Measurements from ENCODE around the gene IGF2R.
"Not testable (repeated sequence)": the region's sequence is repeated elsewhere in the genome, so short reads cannot be mapped to it uniquely, and the experiment has no call there.

The IGF2R gene

GRCh38 chr6:160137130-160137988 lies 168.5 kb downstream of the IGF2R start:
- Histone ChIP-seq H3K9me3 (ENCODE audit: control insufficient read depth in 5 of 5, low read length in 5 of 5) (no peaks in the 10 kb centered on the region), H3K4me1 (ENCODE audit: control insufficient read depth in 5 of 5, insufficient read depth in 5 of 5, low read length in 5 of 5) (peaks cover 0 to 4% (median 0%) of the 10 kb centered on the region in 5 donors), H3K9ac (ENCODE audit: low read length in 5 of 5) (no peak overlapping the region), H3K4me3 (ENCODE audit: low read depth in 1 of 5, low read length in 5 of 5) (no peak overlapping the region), H3K27ac (ENCODE audit: low read depth, low read length) (no peak overlapping the region), H3K27me3 (ENCODE audit: control insufficient read depth in 5 of 5, insufficient read depth in 4 of 5, low read length in 5 of 5) (no peaks in the 10 kb centered on the region), H3K36me3 (ENCODE audit: control insufficient read depth in 5 of 5, insufficient read depth in 5 of 5, low read length in 5 of 5) (peaks cover 0 to 8% (median 0%) of the 10 kb centered on the region in 5 donors)

- no peak overlapping the region for H3K9ac ChIP-seq (ENCODE audit: low read length in 5 of 5)
- no peak overlapping the region for H3K4me3 ChIP-seq (ENCODE audit: low read depth in 1 of 5, low read length in 5 of 5)
- peaks cover 0 to 8% (median 0%) of the 10 kb centered on the region in 5 donors for H3K36me3 ChIP-seq (ENCODE audit: control insufficient read depth in 5 of 5, insufficient read depth in 5 of 5, low read length in 5 of 5)
- peaks cover 0 to 4% (median 0%) of the 10 kb centered on the region in 5 donors for H3K4me1 ChIP-seq (ENCODE audit: control insufficient read depth in 5 of 5, insufficient read depth in 5 of 5, low read length in 5 of 5)
- no peaks in the 10 kb centered on the region for H3K9me3 ChIP-seq (ENCODE audit: control insufficient read depth in 5 of 5, low read length in 5 of 5)
- no peak overlapping the region for H3K27ac ChIP-seq (ENCODE audit: low read depth, low read length)
- H3K27me3 ChIP-seq (ENCODE audit: control insufficient read depth in 5 of 5, insufficient read depth in 4 of 5, low read length in 5 of 5) = no peaks in the 10 kb centered on the region
These were observed 169.3 kb downstream of the IGF2R start for GRCh38 chr6:160137989-160138835.

GRCh38 chr6:160138839-160139419 lies 170.0 kb downstream of the IGF2R start:
- Histone ChIP-seq H3K4me3 (ENCODE audit: low read depth in 1 of 5, low read length in 5 of 5) (no peak overlapping the region), H3K9ac (ENCODE audit: low read length in 5 of 5) (no peak overlapping the region), H3K27ac (ENCODE audit: low read depth, low read length) (no peak overlapping the region), H3K4me1 (ENCODE audit: control insufficient read depth in 5 of 5, insufficient read depth in 5 of 5, low read length in 5 of 5) (peaks cover 0 to 4% (median 0%) of the 10 kb centered on the region in 5 donors), H3K9me3 (ENCODE audit: control insufficient read depth in 5 of 5, low read length in 5 of 5) (no peaks in the 10 kb centered on the region), H3K36me3 (ENCODE audit: control insufficient read depth in 5 of 5, insufficient read depth in 5 of 5, low read length in 5 of 5) (peaks cover 0 to 13% (median 3%) of the 10 kb centered on the region in 5 donors), H3K27me3 (ENCODE audit: control insufficient read depth in 5 of 5, insufficient read depth in 4 of 5, low read length in 5 of 5) (no peaks in the 10 kb centered on the region)

GRCh38 chr6:160139420-160139851 lies 170.6 kb downstream of the IGF2R start:
- Histone ChIP-seq H3K9me3 (ENCODE audit: control insufficient read depth in 5 of 5, low read length in 5 of 5) (peaks cover 0 to 2% (median 0%) of the 10 kb centered on the region in 5 donors), H3K9ac (ENCODE audit: low read length in 5 of 5) (no peak overlapping the region), H3K27ac (ENCODE audit: low read depth, low read length) (no peak overlapping the region), H3K4me3 (ENCODE audit: low read depth in 1 of 5, low read length in 5 of 5) (no peak overlapping the region), H3K4me1 (ENCODE audit: control insufficient read depth in 5 of 5, insufficient read depth in 5 of 5, low read length in 5 of 5) (peaks cover 0 to under 1% (median 0%) of the 10 kb centered on the region in 5 donors), H3K27me3 (ENCODE audit: control insufficient read depth in 5 of 5, insufficient read depth in 4 of 5, low read length in 5 of 5) (no peaks in the 10 kb centered on the region), H3K36me3 (ENCODE audit: control insufficient read depth in 5 of 5, insufficient read depth in 5 of 5, low read length in 5 of 5) (peaks cover 2 to 13% (median 3%) of the 10 kb centered on the region in 5 donors)

- H3K9me3 ChIP-seq (ENCODE audit: control insufficient read depth in 5 of 5, low read length in 5 of 5); H3K4me1 ChIP-seq (ENCODE audit: control insufficient read depth in 5 of 5, insufficient read depth in 5 of 5, low read length in 5 of 5); H3K4me3 ChIP-seq (ENCODE audit: low read depth in 1 of 5, low read length in 5 of 5); H3K27me3 ChIP-seq (ENCODE audit: control insufficient read depth in 5 of 5, insufficient read depth in 4 of 5, low read length in 5 of 5); H3K27ac ChIP-seq (ENCODE audit: low read depth, low read length); H3K9ac ChIP-seq (ENCODE audit: low read length in 5 of 5): not testable (repeated sequence)
- H3K36me3 ChIP-seq (ENCODE audit: control insufficient read depth in 5 of 5, insufficient read depth in 5 of 5, low read length in 5 of 5) = peaks cover 3 to 13% (median 6%) of the 10 kb centered on the region in 5 donors
These were observed 171.6 kb downstream of the IGF2R start for GRCh38 chr6:160140493-160140892.

GRCh38 chr6:160141001-160141726 lies 172.3 kb downstream of the IGF2R start:
- H3K9me3 ChIP-seq (ENCODE audit: control insufficient read depth in 5 of 5, low read length in 5 of 5) = peaks cover 0 to 3% (median 0%) of the 10 kb centered on the region in 5 donors
- H3K4me1 ChIP-seq (ENCODE audit: control insufficient read depth in 5 of 5, insufficient read depth in 5 of 5, low read length in 5 of 5) = no peaks in the 10 kb centered on the region
- no peak overlapping the region for H3K27ac ChIP-seq (ENCODE audit: low read depth, low read length)
- H3K4me3 ChIP-seq (ENCODE audit: low read depth in 1 of 5, low read length in 5 of 5) = no peak overlapping the region
- no peak overlapping the region for H3K9ac ChIP-seq (ENCODE audit: low read length in 5 of 5)
- no peaks in the 10 kb centered on the region for H3K27me3 ChIP-seq (ENCODE audit: control insufficient read depth in 5 of 5, insufficient read depth in 4 of 5, low read length in 5 of 5)
- peaks cover 3 to 12% (median 8%) of the 10 kb centered on the region in 5 donors for H3K36me3 ChIP-seq (ENCODE audit: control insufficient read depth in 5 of 5, insufficient read depth in 5 of 5, low read length in 5 of 5)

GRCh38 chr6:160142115-160142715 lies 173.3 kb downstream of the IGF2R start:
- H3K9me3 ChIP-seq (ENCODE audit: control insufficient read depth in 5 of 5, low read length in 5 of 5) = peaks cover 0 to 3% (median 0%) of the 10 kb centered on the region in 5 donors
- H3K27me3 ChIP-seq (ENCODE audit: control insufficient read depth in 5 of 5, insufficient read depth in 4 of 5, low read length in 5 of 5) = no peaks in the 10 kb centered on the region
- no peak overlapping the region for H3K4me3 ChIP-seq (ENCODE audit: low read depth in 1 of 5, low read length in 5 of 5)
- H3K36me3 ChIP-seq (ENCODE audit: control insufficient read depth in 5 of 5, insufficient read depth in 5 of 5, low read length in 5 of 5) = peaks cover 3 to 8% (median 5%) of the 10 kb centered on the region in 5 donors
- H3K27ac ChIP-seq (ENCODE audit: low read depth, low read length) = no peak overlapping the region
- H3K9ac ChIP-seq (ENCODE audit: low read length in 5 of 5) = no peak overlapping the region
- no peaks in the 10 kb centered on the region for H3K4me1 ChIP-seq (ENCODE audit: control insufficient read depth in 5 of 5, insufficient read depth in 5 of 5, low read length in 5 of 5)

GRCh38 chr6:160146454-160147145 lies 177.7 kb downstream of the IGF2R start:
- Histone ChIP-seq H3K9ac (ENCODE audit: low read length in 5 of 5) (no peak overlapping the region), H3K36me3 (ENCODE audit: control insufficient read depth in 5 of 5, insufficient read depth in 5 of 5, low read length in 5 of 5) (peaks cover 3 to 8% (median 5%) of the 10 kb centered on the region in 5 donors), H3K27me3 (ENCODE audit: control insufficient read depth in 5 of 5, insufficient read depth in 4 of 5, low read length in 5 of 5) (no peaks in the 10 kb centered on the region), H3K9me3 (ENCODE audit: control insufficient read depth in 5 of 5, low read length in 5 of 5) (peaks cover 0 to 3% (median 0%) of the 10 kb centered on the region in 5 donors), H3K27ac (ENCODE audit: low read depth, low read length) (no peak overlapping the region), H3K4me3 (ENCODE audit: low read depth in 1 of 5, low read length in 5 of 5) (no peak overlapping the region), H3K4me1 (ENCODE audit: control insufficient read depth in 5 of 5, insufficient read depth in 5 of 5, low read length in 5 of 5) (no peaks in the 10 kb centered on the region)

GRCh38 chr6:160147146-160147536 lies 178.3 kb downstream of the IGF2R start:
- Histone ChIP-seq H3K27me3 (ENCODE audit: control insufficient read depth in 5 of 5, insufficient read depth in 4 of 5, low read length in 5 of 5) (no peaks in the 10 kb centered on the region), H3K4me1 (ENCODE audit: control insufficient read depth in 5 of 5, insufficient read depth in 5 of 5, low read length in 5 of 5) (no peaks in the 10 kb centered on the region), H3K4me3 (ENCODE audit: low read depth in 1 of 5, low read length in 5 of 5) (no peak overlapping the region), H3K9me3 (ENCODE audit: control insufficient read depth in 5 of 5, low read length in 5 of 5) (peaks cover 0 to 3% (median 0%) of the 10 kb centered on the region in 5 donors), H3K9ac (ENCODE audit: low read length in 5 of 5) (no peak overlapping the region), H3K36me3 (ENCODE audit: control insufficient read depth in 5 of 5, insufficient read depth in 5 of 5, low read length in 5 of 5) (peaks cover 3 to 8% (median 5%) of the 10 kb centered on the region in 5 donors), H3K27ac (ENCODE audit: low read depth, low read length) (no peak overlapping the region)
